B cell (primary cell): ENCODE results near the gene CENPA.

Experiments used
- EZH2 ChIP-seq: IDR thresholded peaks from 2 replicates; pipeline ENCODE4 v1.6.1; 2012; ENCODE audit warnings: borderline replicate concordance, low read depth, mild to moderate bottlenecking, moderate library complexity, low read length; ENCODE audit not compliant: insufficient read depth, poor library complexity, severe bottlenecking
- TF ChIP-seq, protein P1 (sequence below): fragments of 200-600 bp; IDR thresholded peaks from one replicate; pipeline ENCODE4 v1.8.0; 2022; ENCODE audit warnings: antibody characterized with exemption, mild to moderate bottlenecking

DNA sequence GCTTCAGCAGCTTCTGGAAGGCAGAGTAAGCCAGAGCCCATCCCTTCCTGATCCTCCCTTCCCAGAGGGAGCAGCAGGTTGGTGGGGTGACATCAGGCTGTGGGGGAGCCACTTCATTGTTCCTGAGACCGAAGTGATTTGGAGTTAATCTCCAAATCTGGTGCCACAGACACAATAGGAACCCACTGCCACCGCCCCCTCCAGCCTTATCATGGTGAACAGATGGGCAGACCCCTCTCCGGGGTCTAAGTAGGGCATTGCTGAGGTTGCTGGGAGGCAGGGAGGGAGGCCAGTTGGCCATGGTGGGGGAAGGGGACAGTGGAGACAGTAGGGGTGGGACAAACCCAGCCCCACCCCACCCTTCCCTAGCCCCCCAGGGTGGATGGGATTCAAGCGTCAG, 47.4 kb upstream of the CENPA start:
- TF ChIP-seq, protein P1, sequence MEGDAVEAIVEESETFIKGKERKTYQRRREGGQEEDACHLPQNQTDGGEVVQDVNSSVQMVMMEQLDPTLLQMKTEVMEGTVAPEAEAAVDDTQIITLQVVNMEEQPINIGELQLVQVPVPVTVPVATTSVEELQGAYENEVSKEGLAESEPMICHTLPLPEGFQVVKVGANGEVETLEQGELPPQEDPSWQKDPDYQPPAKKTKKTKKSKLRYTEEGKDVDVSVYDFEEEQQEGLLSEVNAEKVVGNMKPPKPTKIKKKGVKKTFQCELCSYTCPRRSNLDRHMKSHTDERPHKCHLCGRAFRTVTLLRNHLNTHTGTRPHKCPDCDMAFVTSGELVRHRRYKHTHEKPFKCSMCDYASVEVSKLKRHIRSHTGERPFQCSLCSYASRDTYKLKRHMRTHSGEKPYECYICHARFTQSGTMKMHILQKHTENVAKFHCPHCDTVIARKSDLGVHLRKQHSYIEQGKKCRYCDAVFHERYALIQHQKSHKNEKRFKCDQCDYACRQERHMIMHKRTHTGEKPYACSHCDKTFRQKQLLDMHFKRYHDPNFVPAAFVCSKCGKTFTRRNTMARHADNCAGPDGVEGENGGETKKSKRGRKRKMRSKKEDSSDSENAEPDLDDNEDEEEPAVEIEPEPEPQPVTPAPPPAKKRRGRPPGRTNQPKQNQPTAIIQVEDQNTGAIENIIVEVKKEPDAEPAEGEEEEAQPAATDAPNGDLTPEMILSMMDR = no peak
- no peak for TF ChIP-seq EZH2
